Myocyte (in vitro differentiated cells): ENCODE data around the gene SPRR1A. TPM values are rescaled to one million over a fixed set of nuclear protein-coding genes. Genes with fewer than 3 reads are reported as not detected.
"Not testable (repeated sequence)": the region's sequence is repeated elsewhere in the genome, so short reads cannot be mapped to it uniquely, and the experiment has no call there.

Experiments
- DNase-seq: peaks from one replicate; pipeline ENCODE4 v3.0.0-alpha.2; 2012; ENCODE audit warnings: low read depth
- total RNA-seq: library from RNA; depleted of rRNA; stranded (reverse); fragments of >200 nt; gene quantifications from 2 replicates; pipeline ENCODE4 v1.2.3, GENCODE V29; 2014

SPRR1A gene
- total RNA-seq, 1 donor from 2014 or later, result not detected

DNA sequence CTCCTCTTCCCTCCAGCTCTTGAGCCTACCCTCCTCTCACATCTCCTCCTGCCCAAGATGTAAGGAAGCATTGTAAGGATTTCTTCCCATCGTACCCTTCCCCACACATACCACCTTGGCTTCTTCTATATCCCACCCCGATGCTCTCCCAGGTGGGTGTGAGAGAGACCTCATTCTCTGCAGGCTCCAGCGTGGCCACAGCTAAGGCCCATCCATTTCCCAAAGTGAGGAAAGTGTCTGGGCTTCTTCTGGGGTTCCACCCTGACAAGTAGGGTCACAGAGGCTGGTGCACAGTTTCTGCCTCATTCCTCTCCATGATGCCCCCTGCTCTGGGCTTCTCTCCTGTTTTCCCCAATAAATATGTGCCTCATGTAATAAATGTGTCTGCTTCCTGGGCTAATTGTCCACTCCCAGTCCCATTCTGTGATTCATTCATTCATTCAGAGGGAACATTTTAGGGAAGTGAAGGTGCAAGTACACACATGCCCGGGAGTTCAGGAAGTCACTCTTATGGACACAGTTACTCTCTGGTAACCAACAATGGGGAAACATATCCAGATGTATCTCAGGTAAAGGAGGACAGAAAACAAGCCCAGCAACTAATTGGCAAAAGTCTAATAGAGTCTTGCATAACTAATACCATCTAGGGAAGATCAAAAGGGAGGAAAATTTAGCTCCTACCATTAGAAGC, 11.5 kb upstream of the SPRR1A start:
- no peak for DNase-seq

DNA sequence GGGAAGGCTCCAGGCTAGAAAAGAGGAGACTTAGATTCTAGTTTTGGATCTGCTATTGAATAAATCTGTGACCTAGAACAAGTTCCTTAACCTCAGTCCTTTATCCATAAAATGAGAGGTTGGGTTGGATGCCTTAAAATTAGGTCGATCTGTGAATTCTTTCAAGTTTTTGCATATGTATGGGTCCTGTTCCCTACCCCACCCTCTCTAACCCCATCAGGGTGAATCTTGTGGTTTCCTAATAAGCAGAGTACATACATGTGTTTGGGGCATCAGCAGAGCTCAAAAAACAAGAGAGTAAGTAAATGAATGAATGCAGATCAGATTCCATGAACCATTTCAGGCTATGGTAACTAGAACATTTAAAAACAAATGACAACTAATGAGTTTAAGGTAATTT, 7.2 kb upstream of the SPRR1A start:
- DNase-seq, result no peak

DNA sequence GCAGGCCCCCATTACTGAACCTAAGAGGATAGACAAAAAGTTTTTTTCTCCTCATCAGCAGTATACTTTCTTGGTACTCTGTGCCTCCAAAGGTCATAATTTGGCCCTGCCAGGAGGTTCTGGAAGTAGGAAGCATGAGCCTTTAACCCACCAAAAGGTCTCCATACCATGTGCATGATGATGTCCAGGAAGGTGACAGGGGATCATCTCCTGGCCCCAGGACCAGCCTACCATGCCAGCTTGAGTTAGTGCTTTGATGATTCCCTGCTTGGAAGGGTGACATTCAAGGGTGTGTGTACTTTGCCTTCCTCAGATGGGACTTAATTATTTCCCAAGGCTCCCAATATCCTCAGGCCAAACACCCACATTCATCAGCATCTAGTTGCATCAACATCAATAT, 6.3 kb upstream of the SPRR1A start:
- DNase-seq, result no peak

DNA sequence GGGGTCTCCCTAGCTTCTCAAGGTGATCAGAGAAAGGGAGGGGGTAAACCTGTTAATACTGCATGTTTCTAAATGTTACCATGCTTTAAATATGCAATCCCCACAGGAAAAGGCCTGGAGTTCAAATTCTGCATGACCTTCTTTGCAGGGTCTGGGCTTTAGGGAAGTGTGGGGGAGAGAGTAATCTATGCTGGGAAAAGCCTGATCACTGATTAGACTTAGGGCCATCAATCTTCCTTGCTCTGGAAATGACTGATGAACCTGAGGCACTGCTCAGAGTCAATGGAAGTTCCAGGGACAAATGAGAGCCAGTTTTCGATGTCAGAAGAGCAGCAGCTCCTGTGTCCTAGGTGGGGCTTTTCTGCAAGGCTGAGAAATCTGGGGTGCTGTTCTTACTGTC, 3.2 kb upstream of the SPRR1A start:
- no peak for DNase-seq

DNA sequence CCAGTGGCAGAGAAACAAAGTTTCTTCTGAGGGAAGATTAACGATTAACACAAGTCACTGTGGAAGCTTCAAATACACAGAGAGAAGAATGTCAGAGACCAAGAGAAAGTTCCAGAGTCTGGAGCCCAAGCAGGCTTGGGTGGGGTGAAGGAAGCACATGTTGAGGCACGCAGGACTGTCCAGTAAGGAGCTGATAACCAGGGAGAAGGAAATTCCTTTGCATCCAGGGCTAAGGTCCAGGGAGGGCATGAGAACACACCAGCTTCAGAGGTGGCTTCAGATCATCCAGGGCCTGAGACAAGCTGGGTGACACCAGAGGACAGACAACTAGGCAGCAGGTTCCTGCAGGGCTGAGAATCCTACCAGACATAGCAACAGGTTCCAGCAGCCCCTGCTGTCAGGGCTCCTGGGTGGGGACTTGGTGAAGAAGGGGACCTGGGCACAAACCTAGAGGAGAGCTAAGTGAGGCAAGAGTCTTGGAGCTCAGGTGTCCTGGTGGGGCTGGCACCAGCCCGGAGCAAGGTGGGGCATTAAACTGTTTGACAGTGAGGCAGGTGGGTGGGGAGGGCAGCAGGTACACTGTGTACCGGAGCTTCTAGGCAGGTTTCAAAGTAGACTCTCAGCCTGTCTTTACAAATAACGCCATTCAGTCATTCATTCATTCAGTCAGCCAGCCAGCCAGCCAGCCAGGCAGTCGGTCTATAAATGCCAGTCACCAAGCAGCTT, 2.6 kb upstream of the SPRR1A start:
- no peak for DNase-seq

DNA sequence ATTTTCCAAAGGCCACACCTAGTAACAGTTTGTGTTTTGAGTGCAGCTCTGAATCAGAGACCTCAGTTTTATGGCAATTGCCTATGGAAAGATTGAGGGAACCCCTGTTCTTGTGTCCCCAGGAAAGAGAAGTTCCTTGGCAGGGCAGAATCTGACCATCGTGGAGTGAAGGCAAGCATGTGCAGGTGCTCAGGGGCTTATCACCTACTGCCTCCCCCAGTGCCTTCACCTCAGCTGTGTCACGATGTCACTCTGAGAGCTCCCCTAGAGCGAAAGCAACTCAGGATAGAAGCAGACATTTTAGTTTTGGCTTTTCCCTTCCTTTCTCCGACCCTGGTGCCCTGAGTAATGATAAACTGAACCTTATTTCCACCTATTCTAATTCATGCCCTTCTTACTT, 1.8 kb upstream of the SPRR1A start:
- DNase-seq, result no peak

DNA sequence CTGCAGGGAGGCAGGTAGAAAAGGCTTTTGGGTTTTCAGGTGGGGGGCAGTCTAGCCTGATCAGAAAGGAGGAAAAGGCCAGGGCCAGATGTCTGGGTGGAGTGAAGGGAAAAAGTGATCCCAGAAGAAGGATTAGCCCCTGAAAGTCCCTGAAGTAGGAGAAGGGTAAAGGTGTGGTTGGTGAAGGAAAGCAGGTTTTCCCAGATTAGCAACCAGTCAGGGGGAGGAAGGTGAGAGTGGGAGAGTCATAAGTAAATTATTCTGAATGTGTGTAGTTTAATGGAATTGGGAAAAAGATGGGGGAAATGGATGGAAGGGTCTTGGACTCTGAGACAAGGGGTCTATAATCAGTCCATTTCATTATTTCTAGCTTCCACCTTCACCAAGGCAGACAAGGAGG, 647 bp upstream of the SPRR1A start:
- DNase-seq, result no peak

DNA sequence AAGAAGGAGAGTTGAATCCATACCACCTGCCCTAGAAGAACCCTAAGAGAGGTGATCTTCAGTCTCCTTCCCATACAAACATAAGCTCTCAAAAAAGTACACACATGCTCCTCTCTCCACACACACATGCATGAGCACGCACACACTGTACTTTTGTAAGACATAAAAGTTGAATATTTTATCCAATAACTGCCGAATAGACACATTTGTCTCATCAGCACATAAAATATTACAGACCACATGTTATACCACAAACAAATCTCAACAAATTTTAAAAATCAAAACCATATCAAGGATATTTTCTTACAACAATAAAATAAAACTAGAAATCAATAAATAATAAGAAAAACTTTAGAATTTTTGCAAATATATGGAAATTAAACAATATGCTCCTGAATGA, 2.7 kb downstream of the SPRR1A start:
- no peak for DNase-seq

DNA sequence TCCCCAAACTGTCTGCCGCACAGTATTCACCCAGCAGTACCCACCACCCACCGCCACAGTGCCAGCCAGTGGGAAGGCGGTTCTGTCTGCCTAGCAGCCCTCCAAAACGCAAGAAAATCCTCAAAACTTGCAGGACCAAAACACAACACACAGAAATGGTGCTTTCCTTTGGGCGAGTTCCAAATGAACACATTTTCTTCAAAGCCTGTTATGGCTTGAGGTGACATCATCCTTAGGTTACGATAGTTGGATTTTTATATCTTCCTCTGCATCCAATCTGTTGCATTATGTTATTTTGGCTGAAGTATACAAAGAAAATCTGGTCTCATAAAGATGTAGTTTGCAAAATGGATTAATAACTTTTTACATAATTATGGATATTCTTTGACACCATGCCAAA, 9.3 kb downstream of the SPRR1A start:
- DNase-seq, result no peak

DNA sequence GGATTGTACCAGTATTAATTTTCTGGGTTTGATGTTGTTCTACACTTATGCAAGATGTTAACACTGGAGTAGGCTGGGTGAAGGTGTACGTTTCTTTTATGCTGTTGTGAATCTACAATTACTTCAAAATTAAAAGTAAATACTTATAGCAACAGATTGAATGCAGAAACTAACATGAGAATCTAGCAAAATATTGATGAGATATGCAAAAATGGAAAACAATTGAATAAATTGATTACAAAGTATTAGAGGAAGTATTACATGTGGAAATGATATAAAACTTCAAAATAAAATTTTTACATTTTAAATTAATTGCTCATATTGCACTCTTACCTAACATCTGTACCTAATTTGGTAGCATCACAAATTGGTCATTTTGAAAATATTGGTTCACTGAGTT, 12.0 kb downstream of the SPRR1A start:
- no peak for DNase-seq

DNA sequence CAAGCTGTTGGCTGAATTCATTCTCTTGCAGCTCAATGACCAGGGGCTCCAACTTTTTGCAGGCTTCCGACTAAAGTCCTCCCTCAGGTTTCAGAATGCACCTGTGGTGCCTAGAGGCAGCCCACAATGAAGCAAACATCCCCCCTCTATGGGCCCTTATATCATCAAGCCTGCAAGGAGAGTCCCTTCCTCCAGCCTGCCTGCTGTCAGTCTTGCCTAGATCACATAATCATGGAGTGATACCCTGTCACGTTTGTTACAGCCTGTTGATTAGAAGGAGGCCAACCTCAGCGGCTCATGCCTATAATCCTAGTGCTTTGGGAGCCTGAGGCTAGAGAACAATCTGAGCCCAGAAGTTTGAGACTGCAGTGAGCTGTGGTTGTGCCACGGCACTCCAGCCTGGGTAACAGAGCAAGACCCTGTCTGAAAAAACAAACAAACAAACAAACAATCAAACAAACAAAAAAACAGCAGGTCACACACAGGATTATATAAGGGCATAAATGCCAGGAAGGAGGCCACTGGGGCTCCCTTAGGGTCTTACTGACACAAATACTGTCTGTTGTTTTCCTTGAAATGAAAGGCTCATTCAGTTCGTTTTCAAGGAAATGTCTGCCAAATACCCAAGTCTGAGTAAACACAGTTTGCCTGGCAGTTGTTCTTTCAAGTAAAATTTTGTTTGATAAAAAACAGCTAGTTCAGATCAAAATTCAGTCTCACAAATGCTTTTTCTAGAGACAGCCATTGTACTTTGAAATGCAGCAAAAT, 12.9 kb downstream of the SPRR1A start:
- DNase-seq, result no peak

DNA sequence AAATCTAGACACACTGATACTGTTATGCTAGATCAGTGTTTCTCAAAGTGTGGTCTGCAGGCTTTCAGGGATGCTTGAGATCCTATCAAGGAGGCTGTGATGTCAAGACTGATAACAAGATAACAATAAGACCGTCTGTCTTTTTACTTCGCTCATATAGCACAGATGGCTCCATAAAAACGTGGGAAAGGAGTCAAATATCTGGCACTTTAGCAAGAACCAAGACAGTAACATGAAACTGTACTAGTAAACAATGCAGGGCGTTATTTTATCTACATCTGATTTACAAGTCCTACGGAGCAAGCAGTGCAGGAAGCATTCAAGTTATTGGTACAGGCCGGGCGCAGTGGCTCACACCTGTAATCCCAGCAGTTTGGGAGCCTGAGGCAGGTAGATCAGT, 14.0 kb downstream of the SPRR1A start:
- DNase-seq, result no peak

DNA sequence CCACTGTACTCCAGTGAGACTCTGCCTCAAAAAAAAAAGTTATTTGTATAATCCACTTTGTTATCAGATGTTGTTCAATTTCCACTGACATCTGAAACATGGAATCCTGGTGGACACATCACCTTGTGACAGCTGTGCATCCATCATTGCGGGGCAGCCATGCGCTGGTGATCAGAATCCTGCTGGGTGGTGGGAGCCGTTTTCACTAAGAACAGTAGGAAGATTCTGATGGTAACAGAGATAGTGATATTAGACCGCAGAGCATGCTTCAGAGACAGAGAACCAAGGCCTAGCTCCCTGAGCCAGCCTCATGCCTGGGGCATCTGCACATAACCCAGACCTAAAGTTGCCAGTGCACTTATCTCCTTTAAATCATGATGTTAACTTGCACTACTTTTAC, 14.6 kb downstream of the SPRR1A start:
- no peak for DNase-seq

DNA sequence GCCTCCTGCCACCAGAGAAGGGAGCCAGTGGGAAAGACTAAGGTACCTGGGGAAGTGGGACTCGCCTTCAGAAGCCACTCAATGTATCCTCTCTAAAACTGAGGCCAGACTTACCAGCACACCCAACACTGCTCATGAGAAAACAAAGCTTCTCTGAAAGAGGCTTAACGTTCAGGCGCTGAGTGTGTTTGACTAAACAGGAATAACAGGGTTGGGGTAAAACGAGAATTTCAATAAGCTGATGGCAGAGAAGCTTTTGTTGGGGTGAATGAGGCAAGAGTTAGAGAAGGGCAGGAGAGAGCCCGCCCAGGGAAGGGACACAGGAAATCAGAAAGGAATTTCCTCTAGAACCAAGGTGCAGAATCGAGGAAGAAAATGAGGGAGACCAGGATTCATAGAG, 15.9 kb downstream of the SPRR1A start:
- DNase-seq, result no peak

DNA sequence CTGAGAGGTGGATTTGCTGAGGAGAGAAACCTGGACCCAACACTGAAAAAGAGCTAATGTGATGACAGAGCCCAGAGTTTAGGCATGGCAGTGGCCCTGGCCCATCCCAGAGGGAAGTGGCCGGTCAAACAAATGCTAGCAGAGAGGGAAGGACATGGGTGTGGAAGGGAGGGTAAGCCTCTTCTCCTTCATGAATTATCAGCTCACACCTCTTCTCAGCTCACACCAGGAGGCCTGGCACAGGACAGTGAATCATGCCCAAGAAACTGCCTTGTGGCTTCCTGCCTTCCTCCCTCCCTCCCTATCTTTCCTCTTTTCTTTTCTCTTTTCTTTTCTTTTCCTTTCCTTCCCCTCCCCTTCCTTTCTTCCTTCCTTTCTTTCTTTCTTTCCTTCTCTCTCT, 16.4 kb downstream of the SPRR1A start:
- DNase-seq, result no peak

DNA sequence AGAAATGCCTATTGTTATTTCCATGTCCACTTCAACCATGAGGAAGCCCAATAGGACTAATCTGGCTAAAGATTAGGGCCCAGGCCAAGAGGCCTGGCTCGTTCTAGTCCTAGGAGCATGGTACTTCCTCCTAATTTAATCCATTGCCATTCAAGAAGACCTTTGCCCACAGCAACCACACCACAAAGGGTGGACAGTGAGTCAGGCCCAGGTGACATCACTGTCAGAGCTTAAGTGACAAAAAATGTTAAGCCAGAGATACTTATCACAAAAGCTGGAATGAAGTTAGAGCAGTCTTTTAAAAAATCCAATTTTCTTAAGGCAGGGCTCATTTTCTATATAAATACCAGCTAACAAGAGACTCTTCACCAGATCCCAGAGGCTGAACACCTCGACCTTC, 17.5 kb downstream of the SPRR1A start, which contains the start of gene SPRR3:
SPRR3 (plus strand) TSS at position 368 of the 400 bp plus-strand sequence. CDS start 1,272 bp downstream, outside the sequence.
- DNase-seq, result no peak

DNA sequence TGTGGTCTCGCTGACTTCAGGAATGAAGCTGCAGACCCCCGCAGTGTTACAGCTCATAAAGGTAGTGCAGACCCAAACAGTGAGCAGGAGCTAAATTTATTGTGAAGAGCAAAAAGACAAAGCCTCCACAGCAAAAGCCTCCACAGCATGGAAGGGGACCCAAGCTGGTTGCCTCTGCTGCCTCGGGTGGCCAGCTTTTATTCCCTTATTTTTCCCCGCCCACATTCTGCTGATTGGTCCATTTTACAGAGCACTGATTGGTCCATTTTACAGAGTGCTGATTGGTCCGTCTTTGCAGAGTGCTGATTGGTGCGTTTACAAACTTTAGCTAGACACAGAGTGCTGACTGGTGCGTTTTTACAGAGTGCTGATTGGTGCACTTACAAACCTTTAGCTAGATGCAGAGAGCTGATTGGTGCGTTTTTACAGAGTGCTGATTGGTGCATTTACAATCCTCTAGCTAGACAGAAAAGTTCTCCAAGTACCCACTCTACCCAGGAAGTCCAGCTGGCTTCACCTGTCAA, 27.4 kb downstream of the SPRR1A start:
- not testable (repeated sequence) for DNase-seq

DNA sequence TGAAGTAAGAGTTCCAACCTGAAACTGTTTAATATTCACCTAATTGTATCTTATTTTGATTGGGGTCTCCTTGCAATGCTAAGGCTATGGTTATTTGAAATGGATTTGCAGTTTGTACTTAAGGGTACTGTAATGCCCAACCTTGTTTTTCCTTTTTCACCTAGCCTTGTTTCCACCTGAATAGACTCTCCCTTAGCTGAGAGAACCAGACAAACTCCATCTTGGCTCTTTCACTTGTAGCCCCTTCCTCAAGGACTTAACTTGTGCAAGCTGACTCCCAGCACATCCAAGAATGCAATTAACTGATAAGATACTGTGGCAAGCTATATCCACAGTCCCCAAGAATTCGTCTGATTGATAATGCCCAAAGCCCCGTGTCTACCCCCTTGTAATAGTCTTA, 37.9 kb downstream of the SPRR1A start:
- DNase-seq, result not testable (repeated sequence)

DNA sequence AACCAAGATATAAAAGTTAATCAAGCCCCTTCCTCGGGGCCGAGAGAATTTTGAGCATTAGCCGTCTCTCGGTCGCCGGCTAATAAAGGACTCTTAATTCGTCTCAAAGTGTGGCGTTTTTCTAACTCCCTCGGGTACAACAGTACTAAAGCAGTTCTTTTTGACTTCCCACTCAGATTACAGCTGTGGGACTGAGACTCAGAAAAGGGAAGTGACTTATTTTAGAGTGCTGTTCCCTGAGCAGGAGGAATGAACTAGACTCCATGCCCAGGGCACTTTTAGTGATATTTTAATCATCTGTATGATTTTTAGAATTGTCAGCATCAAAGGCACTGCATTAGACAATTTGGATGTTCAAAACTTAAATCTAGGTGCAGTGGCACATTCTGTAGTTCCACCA, 38.5 kb downstream of the SPRR1A start:
- DNase-seq, result not testable (repeated sequence)

DNA sequence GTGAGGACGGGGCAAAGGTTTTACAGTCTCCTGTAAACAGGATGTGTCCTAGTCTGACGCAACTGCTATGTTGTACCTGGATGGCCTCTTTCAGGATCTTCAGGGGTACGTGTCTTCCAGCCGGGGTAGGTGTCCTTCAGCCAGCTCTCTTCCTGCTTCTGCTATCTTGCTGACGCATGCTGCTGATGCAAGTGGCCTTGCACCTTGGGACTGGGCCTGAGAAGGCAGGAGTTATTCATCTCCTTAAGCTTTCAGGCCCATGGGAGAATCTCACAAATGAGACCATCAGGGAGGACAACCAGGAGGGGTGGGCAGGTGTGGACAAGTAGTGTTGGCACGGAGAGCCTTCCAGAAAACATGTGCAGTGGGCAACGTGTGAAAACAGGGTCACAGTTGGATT, 39.2 kb downstream of the SPRR1A start:
- DNase-seq, result no peak

DNA sequence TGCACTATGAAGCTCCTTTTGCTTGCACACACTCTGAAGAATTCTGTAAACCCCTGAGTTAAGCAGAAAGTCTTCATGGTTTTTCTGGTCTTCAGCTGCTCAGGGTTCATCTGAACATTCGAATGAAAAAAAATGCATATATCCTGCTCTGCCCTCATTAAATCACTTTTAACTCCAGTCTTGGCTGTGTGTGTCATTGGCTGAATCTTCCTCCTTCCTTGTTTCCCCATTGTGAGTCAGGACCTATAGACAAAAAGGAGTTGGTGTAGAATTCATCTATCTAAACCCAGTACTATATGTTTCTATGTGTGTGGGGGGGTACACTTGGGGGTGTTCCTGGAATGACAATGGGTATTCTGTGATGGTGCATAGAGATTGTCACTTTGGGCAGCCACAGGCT, 40.5 kb downstream of the SPRR1A start:
- DNase-seq, result no peak

DNA sequence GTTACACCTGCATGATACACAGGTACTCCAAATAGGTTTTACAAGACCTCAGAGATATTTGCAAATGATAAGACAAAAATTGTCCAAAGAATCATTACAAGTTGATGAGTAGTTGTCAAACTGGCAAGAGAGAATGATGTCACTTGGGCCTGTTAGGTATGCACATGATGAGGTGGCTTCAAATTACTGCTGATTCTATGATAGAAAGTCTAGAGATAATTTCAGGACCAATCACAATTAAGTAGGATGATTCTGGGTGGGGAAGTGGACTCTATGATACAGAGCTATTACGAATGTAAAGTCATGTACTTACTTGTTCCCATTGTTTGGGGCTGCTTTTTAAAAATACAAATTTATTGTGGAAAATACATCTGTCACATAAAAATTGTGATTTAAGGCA, 41.9 kb downstream of the SPRR1A start:
- no peak for DNase-seq
